K562 (cell line): ENCODE results near the gene IMPACT. TPM values are rescaled to one million over a fixed set of nuclear protein-coding genes. Genes with fewer than 3 reads are reported as not detected.

Experiments
- ATAC-seq: fragments of 200-7000 bp; cut with Tn5 transposase; 3 replicates; pipeline ENCODE4 v1.9.1; 2020; ENCODE audit warnings: moderate library complexity
- BruUV-seq: library from RNA; stranded (reverse); fragments of 400-500 nt; replicated peaks from 2 replicates; lab custom pipeline; 2021; lab: Mats Ljungman, UMichigan
- CTCF ChIA-PET: fragments of 300-600 bp; formaldehyde crosslinking; extraction: SDS; loops from one replicate; lab custom pipeline; 2021; ENCODE audit warnings: low intra/inter-chr PET ratio; lab: Yijun Ruan, JAX
- POLR2A ChIA-PET: fragments of 300-600, 350-650 bp; sonication (Branson Sonifier 250); formaldehyde crosslinking; extraction: SDS; loops from one replicate; lab custom pipeline; 2021; ENCODE audit warnings: antibody characterized with exemption, inconsistent platforms; lab: Yijun Ruan, JAX
- DNase-seq, 4 experiments: peaks; one replicate each; pipeline versions ENCODE4 v3.0.0 to v3.0.0-alpha.2; 2011 to 2018; ENCODE audit warnings: low spot score in 3 of 4, mixed read lengths in 3 of 4; ENCODE audit errors: extremely low read depth in 1 of 4
- FAIRE-seq: peaks from 2 replicates; lab custom pipeline; 2011; peaks lifted over from hg19 to GRCh38; lab: Jason Lieb, UNC
- H2AFZ ChIP-seq: 2 replicates; pipeline ENCODE4 v1.6.0; 2011; ENCODE audit warnings: low read depth, low read length, control low read depth, inconsistent platforms
- H3K27ac ChIP-seq: fragments of 200-600 bp; 3 replicates; pipeline ENCODE4 v1.8.0; 2011; ENCODE audit warnings: low read depth, mild to moderate bottlenecking, control low read depth, inconsistent platforms, low read length, moderate library complexity, mixed read lengths; ENCODE audit errors: extremely low read depth
- H3K27me3 ChIP-seq, 2 experiments: fragments of 300-600 bp in 1 of 2; 2 replicates in 1 of 2; 3 replicates in 1 of 2; pipeline versions ENCODE4 v1.6.0 to v1.8.0; 2011; ENCODE audit warnings: inconsistent platforms in 2 of 2, low read length in 2 of 2, mild to moderate bottlenecking in 1 of 2, mixed read lengths in 1 of 2, moderate library complexity in 1 of 2; ENCODE audit not compliant: control insufficient read depth in 2 of 2, insufficient read depth in 2 of 2
- H3K36me3 ChIP-seq: fragments of 300-600 bp; 3 replicates; pipeline ENCODE4 v1.8.0; 2011; ENCODE audit warnings: mild to moderate bottlenecking, low read length, inconsistent platforms; ENCODE audit not compliant: control insufficient read depth, insufficient read depth
- H3K4me1 ChIP-seq, 2 experiments: fragments of 200-600 bp in 1 of 2; replicated peaks in 1 of 2; 2 replicates in 1 of 2; 3 replicates in 1 of 2; pipeline versions ENCODE4 v1.5.1 to v1.8.0; 2011; ENCODE audit warnings: inconsistent platforms in 2 of 2, low read length in 2 of 2, mild to moderate bottlenecking in 1 of 2, mixed read lengths in 1 of 2, moderate library complexity in 1 of 2; ENCODE audit not compliant: control insufficient read depth in 2 of 2, insufficient read depth in 2 of 2
- H3K4me2 ChIP-seq: 2 replicates; pipeline ENCODE4 v1.6.1; 2011; ENCODE audit warnings: low read length, control low read depth, inconsistent platforms, mixed read lengths; ENCODE audit not compliant: insufficient read depth
- H3K4me3 ChIP-seq: fragments of 200-600 bp; sonication (generic), shearing (Covaris generic); 2 replicates; pipeline ENCODE4 v1.5.1; 2016; ENCODE audit warnings: control low read depth, inconsistent platforms
- H3K79me2 ChIP-seq: fragments of 200-600 bp; 3 replicates; pipeline ENCODE4 v1.8.0; 2011; ENCODE audit warnings: low read length, inconsistent platforms; ENCODE audit not compliant: control insufficient read depth, insufficient read depth
- H3K9ac ChIP-seq, 2 experiments: 2 replicates each; pipeline versions ENCODE4 v1.6.0 to v1.6.1; 2011; ENCODE audit warnings: low read depth in 2 of 2, low read length in 2 of 2, control low read depth in 1 of 2, inconsistent platforms in 1 of 2, mild to moderate bottlenecking in 1 of 2, mixed read lengths in 1 of 2; ENCODE audit not compliant: insufficient read depth in 1 of 2
- H3K9me1 ChIP-seq: one replicate; pipeline ENCODE4 v1.6.0; 2011; ENCODE audit warnings: inconsistent platforms, mild to moderate bottlenecking, low read length, moderate library complexity; ENCODE audit not compliant: control insufficient read depth, insufficient read depth
- H3K9me3 ChIP-seq: replicated peaks from 2 replicates; pipeline ENCODE4 v1.5.1; 2011; ENCODE audit warnings: low read depth, low read length, inconsistent platforms; ENCODE audit not compliant: control insufficient read depth, insufficient read depth
- H4K20me1 ChIP-seq: replicated peaks from 2 replicates; pipeline ENCODE4 v1.6.1; 2011; ENCODE audit warnings: low read length, inconsistent platforms, mixed read lengths; ENCODE audit not compliant: control insufficient read depth, insufficient read depth
- ARID1B ChIP-seq: fragments of 450-650 bp; IDR thresholded peaks from 2 replicates; pipeline ENCODE4 v1.6.1; 2016; ENCODE audit warnings: antibody characterized with exemption, mild to moderate bottlenecking, inconsistent platforms
- BCOR ChIP-seq: fragments of 450-650 bp; IDR thresholded peaks from 2 replicates; pipeline ENCODE4 v1.6.1; 2016
- CBFA2T2 ChIP-seq: fragments of 450-650 bp; conservative IDR thresholded peaks from 2 replicates; pipeline ENCODE4 v1.6.1; 2017; ENCODE audit warnings: mild to moderate bottlenecking
- CBX5 ChIP-seq: IDR thresholded peaks from 2 replicates; pipeline ENCODE4 v1.6.1; 2014; ENCODE audit warnings: low read depth, borderline replicate concordance
- FOXO4 ChIP-seq: fragments of 450-650 bp; formaldehyde crosslinking; IDR thresholded peaks from 2 replicates; pipeline ENCODE4 v1.4.0; 2020; ENCODE audit warnings: mild to moderate bottlenecking, moderate library complexity
- GMEB1 ChIP-seq: fragments of 250-450 bp; sonication (Bioruptor Pico); IDR thresholded peaks from 2 replicates; pipeline ENCODE4 v1.4.0; 2020; ENCODE audit warnings: mild to moderate bottlenecking
- HDAC6 ChIP-seq: IDR thresholded peaks from 2 replicates; pipeline ENCODE4 v1.6.1; 2012; ENCODE audit warnings: low read depth, mild to moderate bottlenecking, control low read depth, inconsistent platforms, low read length, moderate library complexity
- KLF6 ChIP-seq: fragments of 250-450 bp; sonication (Bioruptor Pico); IDR thresholded peaks from 2 replicates; pipeline ENCODE4 v1.4.0; 2020; ENCODE audit warnings: mild to moderate bottlenecking, moderate library complexity, borderline replicate concordance
- PATZ1 ChIP-seq: fragments of 250-450 bp; sonication (Bioruptor Pico); IDR thresholded peaks from 2 replicates; pipeline ENCODE4 v1.5.0; 2020; ENCODE audit warnings: mild to moderate bottlenecking, borderline replicate concordance
- RBBP5 ChIP-seq: fragments of 200-600 bp; sonication (generic); IDR thresholded peaks from 2 replicates; pipeline ENCODE4 v1.6.1; 2012; ENCODE audit warnings: borderline replicate concordance, mild to moderate bottlenecking, low read length, control low read depth, inconsistent platforms; ENCODE audit not compliant: insufficient read depth, poor library complexity, severe bottlenecking
- SMAD1 ChIP-seq: fragments of 150-350 bp; IDR thresholded peaks from 2 replicates; pipeline ENCODE4 v1.6.1; 2014; ENCODE audit warnings: low read length, low read depth; ENCODE audit not compliant: partially characterized antibody
- SNRNP70 ChIP-seq: fragments of 200-400 bp; formaldehyde crosslinking; optimal IDR thresholded peaks from 2 replicates; pipeline ENCODE3; 2017; ENCODE audit warnings: low read depth, low read length
- SUPT5H ChIP-seq: fragments of 450-650 bp; IDR thresholded peaks from 2 replicates; pipeline ENCODE4 v1.6.1; 2016
- TFE3 ChIP-seq: fragments of 450-650 bp; formaldehyde crosslinking; IDR thresholded peaks from 2 replicates; pipeline ENCODE4 v1.4.0; 2020; ENCODE audit warnings: mild to moderate bottlenecking, mixed read lengths
- ZNF398 ChIP-seq: fragments of 250-450 bp; sonication (Bioruptor Pico); IDR thresholded peaks from 2 replicates; pipeline ENCODE4 v1.8.0; 2021; ENCODE audit warnings: moderate library complexity, mild to moderate bottlenecking, inconsistent platforms
- WGBS: fragments of 100-300 bp; shearing (Covaris generic); methylation state at CpG from one replicate; pipeline ENCODE4 v1.1.6; 2016; ENCODE audit warnings: low coverage, mixed read lengths; ENCODE audit not compliant: insufficient coverage; ENCODE audit errors: missing lambda C conversion rate; 5-methylcytosine and 5-hydroxymethylcytosine counted together
- in situ Hi-C: fragments of 300-500 bp; cut with MboI; formaldehyde crosslinking; loops from 4 replicates; pipeline ENCODE4 v1.15.0; 2018; ENCODE audit warnings: inconsistent platforms, mixed read lengths
- intact Hi-C: fragments of 100-400 bp; cut with micrococcal nuclease; formaldehyde crosslinking; loops from 2 replicates; pipeline ENCODE4 v1.14.2; 2022
- polyA plus RNA-seq, 8 experiments: library from polyadenylated mRNA; depleted of rRNA in 4 of 8; stranded (reverse) in 5 of 8; unstranded in 3 of 8; fragments of >200 nt; fragmentation: Nextera tagmentation in 2 of 8; fragmentation: Illumina TruSeq in 1 of 8; extraction: Ambion mirVana in 2 of 8; extraction: Trizol in 1 of 8; gene quantifications; 2 replicates each; pipeline versions ENCODE4 v1.2.1 to v1.2.3, GENCODE V29; 2011 to 2014; ENCODE audit warnings: inconsistent platforms in 1 of 8, missing spikeins in 1 of 8
- total RNA-seq, 7 experiments: library from RNA; depleted of rRNA in 6 of 7; stranded (reverse); fragments of >200 nt in 6 of 7; fragmentation: Illumina TruSeq in 2 of 7; extraction: Trizol in 2 of 7; gene quantifications; 2 replicates each; pipeline versions ENCODE4 v1.2.1 to v1.2.3, GENCODE V29; 2011 to 2021; ENCODE audit warnings: low replicate concordance in 1 of 7

The IMPACT gene
- total and polyA plus RNA-seq, 9 of the 15 experiments (the other 6 are each of a cell fraction or from before 2014, with no cell fraction given), result 4.7 to 7.6 (median 5.8) TPM

GRCh38 chr18:24417480-24417879 is 9.0 kb upstream of the IMPACT start:
- Histone ChIP-seq H2AFZ (no peak overlapping the region), H3K4me3 (no peak overlapping the region), H3K79me2 (no peaks in the 10 kb centered on the region), H3K27ac (no peak overlapping the region), H3K27me3 (peaks cover 16 to 18% of the 10 kb centered on the region in 2 experiments; a peak in 3 of 5 replicates), H3K9me3 (no peaks in the 10 kb centered on the region), H3K4me1 (no peaks in the 10 kb centered on the region), H3K9me1 (no peaks in the 10 kb centered on the region), H3K9ac (no peak overlapping the region), H3K4me2 (no peak overlapping the region), H3K36me3 (no peaks in the 10 kb centered on the region), H4K20me1 (no peaks in the 10 kb centered on the region)
- 3% methylated on average over 3 of the region's 3 CpGs for WGBS
- DNase-seq (no peak), ATAC-seq (no peak), FAIRE-seq (no peak)
- intact Hi-C loops (no loop called here), in situ Hi-C loops (no loop called here)
- BruUV-seq, result no TSS peak
- POLR2A ChIA-PET, result no interaction called here
- CTCF ChIA-PET, result no interaction called here
- TF ChIP-seq SNRNP70 (no peak), ZNF398 (no peak), GMEB1 (no peak), HDAC6 (no peak), KLF6 (CRISPR knock-in tag) (no peak), BCOR (no peak), ARID1B (no peak), FOXO4 (CRISPR knock-in tag) (no peak), CBX5 (no peak), CBFA2T2 (no peak), RBBP5 (no peak), TFE3 (CRISPR knock-in tag) (no peak), PATZ1 (CRISPR knock-in tag) (no peak), SMAD1 (no peak), SUPT5H (no peak)
